Prostate gland (tissue), 2 donors: ENCODE data around the gene POLD2.

ENCODE experiments used
- POLR2A ChIP-seq: fragments of 450-650 bp; IDR thresholded peaks from one replicate; pipeline ENCODE4 v1.6.1; 2016; ENCODE audit warnings: antibody characterized with exemption, mild to moderate bottlenecking
- POLR2AphosphoS5 ChIP-seq: sonication (generic); formaldehyde crosslinking; IDR thresholded peaks from one replicate; pipeline ENCODE4 v1.6.1; 2017; ENCODE audit warnings: antibody characterized with exemption
- TF ChIP-seq, protein P1 (sequence below), 4 experiments: fragments of 200-600 bp in 2 of 4; fragments of 450-650 bp in 2 of 4; sonication (generic) in 2 of 4; IDR thresholded peaks; 1 replicate in 3 of 4; 2 replicates in 1 of 4; pipeline ENCODE4 v1.5.1; 2016 to 2019; ENCODE audit warnings: antibody characterized with exemption in 4 of 4, mild to moderate bottlenecking in 2 of 4, moderate library complexity in 2 of 4

DNA sequence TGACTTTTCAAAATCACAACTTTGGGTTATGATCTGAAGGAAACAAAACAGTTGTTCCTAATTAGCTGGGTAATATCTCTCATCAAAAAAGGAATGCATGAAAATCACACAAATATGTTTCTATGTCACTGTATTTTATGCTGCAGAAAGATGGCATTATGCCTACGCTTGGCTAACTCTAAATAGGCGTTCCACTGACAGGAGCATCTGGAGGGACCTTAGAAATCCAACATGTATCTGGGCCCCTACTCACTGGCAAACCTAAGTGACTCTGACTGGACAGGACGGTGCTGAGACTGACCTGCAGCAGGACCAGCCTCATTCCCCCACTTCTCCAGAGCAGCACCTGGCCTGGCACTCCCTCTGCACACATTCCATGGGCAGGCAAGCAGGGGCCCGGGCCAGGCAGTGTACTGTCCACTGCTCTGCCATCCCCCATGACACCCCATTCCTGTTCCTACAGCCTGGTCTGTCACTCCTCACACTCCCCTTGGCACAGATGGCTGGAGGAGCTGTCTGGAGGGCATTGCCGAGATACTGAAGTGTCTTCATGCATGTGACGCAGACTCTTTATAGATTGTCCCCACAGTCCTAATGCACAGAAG lies 20.4 kb upstream of the POLD2 start:
- TF ChIP-seq, protein P1, sequence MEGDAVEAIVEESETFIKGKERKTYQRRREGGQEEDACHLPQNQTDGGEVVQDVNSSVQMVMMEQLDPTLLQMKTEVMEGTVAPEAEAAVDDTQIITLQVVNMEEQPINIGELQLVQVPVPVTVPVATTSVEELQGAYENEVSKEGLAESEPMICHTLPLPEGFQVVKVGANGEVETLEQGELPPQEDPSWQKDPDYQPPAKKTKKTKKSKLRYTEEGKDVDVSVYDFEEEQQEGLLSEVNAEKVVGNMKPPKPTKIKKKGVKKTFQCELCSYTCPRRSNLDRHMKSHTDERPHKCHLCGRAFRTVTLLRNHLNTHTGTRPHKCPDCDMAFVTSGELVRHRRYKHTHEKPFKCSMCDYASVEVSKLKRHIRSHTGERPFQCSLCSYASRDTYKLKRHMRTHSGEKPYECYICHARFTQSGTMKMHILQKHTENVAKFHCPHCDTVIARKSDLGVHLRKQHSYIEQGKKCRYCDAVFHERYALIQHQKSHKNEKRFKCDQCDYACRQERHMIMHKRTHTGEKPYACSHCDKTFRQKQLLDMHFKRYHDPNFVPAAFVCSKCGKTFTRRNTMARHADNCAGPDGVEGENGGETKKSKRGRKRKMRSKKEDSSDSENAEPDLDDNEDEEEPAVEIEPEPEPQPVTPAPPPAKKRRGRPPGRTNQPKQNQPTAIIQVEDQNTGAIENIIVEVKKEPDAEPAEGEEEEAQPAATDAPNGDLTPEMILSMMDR (IDR thresholded peaks at IDR 0.05) = no peak
- no peak for TF ChIP-seq POLR2AphosphoS5
- no peak for TF ChIP-seq POLR2A
